Thyroid gland (tissue), 4 donors: Measurements from ENCODE around the gene GAS6. TPM values are rescaled to one million over a fixed set of nuclear protein-coding genes. Genes with fewer than 3 reads are reported as not detected.

ENCODE experiments used
- DNase-seq, 2 donors: peaks; one replicate each; pipeline ENCODE4 v3.0.0-alpha.2; 2019
- H3K27ac ChIP-seq, 3 donors: fragments of 200-600 bp; sonication (generic); 1 replicate in 2 of 3; 2 replicates in 1 of 3; pipeline ENCODE4 v1.5.1; 2016 to 2019; ENCODE audit warnings: mild to moderate bottlenecking in 1 of 3, moderate library complexity in 1 of 3
- H3K27me3 ChIP-seq: fragments of 200-600 bp; sonication (generic); one replicate; pipeline ENCODE4 v1.5.1; 2019
- H3K36me3 ChIP-seq, 2 donors: fragments of 200-600 bp; sonication (generic); one replicate each; pipeline ENCODE4 v1.5.1; 2016 to 2019
- H3K4me1 ChIP-seq, 2 donors: fragments of 200-600 bp; sonication (generic); one replicate each; pipeline ENCODE4 v1.5.1; 2017 to 2019
- H3K4me3 ChIP-seq, 3 donors: fragments of 200-600 bp; sonication (generic); replicated peaks in 1 of 3; 1 replicate in 2 of 3; 2 replicates in 1 of 3; pipeline ENCODE4 v1.5.1; 2016; ENCODE audit warnings: mild to moderate bottlenecking in 1 of 3
- H3K9me3 ChIP-seq: fragments of 200-600 bp; sonication (generic); one replicate; pipeline ENCODE4 v1.5.1; 2017
- CTCF ChIP-seq, 6 experiments: fragments of 200-600 bp in 3 of 6; fragments of 450-650 bp in 3 of 6; sonication (generic) in 3 of 6; IDR thresholded peaks; one replicate each; pipeline ENCODE4 v1.5.1; 2016 to 2019; ENCODE audit warnings: antibody characterized with exemption in 6 of 6, mild to moderate bottlenecking in 2 of 6, inconsistent platforms in 1 of 6, moderate library complexity in 1 of 6
- POLR2A ChIP-seq, 2 donors: fragments of 450-650 bp; IDR thresholded peaks; one replicate each; pipeline ENCODE4 v1.6.1; 2017; ENCODE audit warnings: antibody characterized with exemption in 2 of 2, mild to moderate bottlenecking in 2 of 2, moderate library complexity in 1 of 2
- WGBS, 2 donors: methylation state at CpG; one replicate each; pipeline ENCODE4 v1.1.5; 2017; 5-methylcytosine and 5-hydroxymethylcytosine counted together
- intact Hi-C: fragments of 100-400 bp; cut with DNase I; formaldehyde crosslinking; loops from one replicate; pipeline ENCODE4 v1.15.1; 2023
- total RNA-seq, 4 donors: library from RNA; depleted of rRNA; stranded (reverse); fragments of >200 nt; gene quantifications; one replicate each; pipeline ENCODE4 v1.2.3, GENCODE V29; 2016

The GAS6 gene
- total RNA-seq, 4 donors from 2014 or later, result 145 to 197 (median 173) TPM

GRCh38 chr13:113808058-113808834, 55.6 kb downstream of the GAS6 start:
- H3K4me3 ChIP-seq, result no peak overlapping the region
- TF ChIP-seq POLR2A (IDR thresholded peaks at IDR 0.05) (no peak), CTCF (IDR thresholded peaks at IDR 0.05) (no peak)
- no peaks in the 10 kb centered on the region for H3K27me3 ChIP-seq
- no peak for DNase-seq
- 85 to 88% methylated on average over 12 of the region's 12 CpGs for whole genome bisulfite sequencing, 2 donors
- intact Hi-C loops, result no loop called here
- no peaks in the 10 kb centered on the region for H3K9me3 ChIP-seq
- no peaks in the 10 kb centered on the region for H3K4me1 ChIP-seq
- no peaks in the 10 kb centered on the region for H3K36me3 ChIP-seq
- H3K27ac ChIP-seq, result no peak overlapping the region

GRCh38 chr13:113806526-113806925, 57.4 kb downstream of the GAS6 start:
- H3K9me3 ChIP-seq, result no peaks in the 10 kb centered on the region
- TF ChIP-seq POLR2A (IDR thresholded peaks at IDR 0.05) (no peak), CTCF (IDR thresholded peaks at IDR 0.05) (no peak)
- no peaks in the 10 kb centered on the region for H3K36me3 ChIP-seq
- no peak for DNase-seq
- no peaks in the 10 kb centered on the region for H3K27me3 ChIP-seq
- H3K4me3 ChIP-seq, result no peak overlapping the region
- no peak overlapping the region for H3K27ac ChIP-seq
- H3K4me1 ChIP-seq, result peaks cover 0 to 6% of the 10 kb centered on the region in 2 donors
- WGBS, 2 donors, result 81 to 89% methylated on average over 4 to 9 of the region's 13 CpGs
- intact Hi-C loops, result no loop called here

- DNase-seq, result no peak
- WGBS, 2 donors, result 90 to 97% methylated on average over 7 to 11 of the region's 11 CpGs
- Histone ChIP-seq H3K36me3 (no peaks in the 10 kb centered on the region), H3K27ac (no peak overlapping the region), H3K9me3 (no peaks in the 10 kb centered on the region), H3K4me1 (peaks cover 0 to 6% of the 10 kb centered on the region in 2 donors), H3K27me3 (no peaks in the 10 kb centered on the region), H3K4me3 (no peak overlapping the region)
- TF ChIP-seq POLR2A (IDR thresholded peaks at IDR 0.05), result no peak
- no peak for TF ChIP-seq CTCF (IDR thresholded peaks at IDR 0.05)
- intact Hi-C loops, result no loop called here
Observed at GRCh38 chr13:113806104-113806471, 57.8 kb downstream of the GAS6 start.

GRCh38 chr13:113805431-113806103, 58.3 kb downstream of the GAS6 start:
- H3K27me3 ChIP-seq, result no peaks in the 10 kb centered on the region
- no peak overlapping the region for H3K4me3 ChIP-seq
- H3K9me3 ChIP-seq, result no peaks in the 10 kb centered on the region
- intact Hi-C loops, result no loop called here
- H3K36me3 ChIP-seq, result no peaks in the 10 kb centered on the region
- H3K4me1 ChIP-seq, result peaks cover 0 to 6% of the 10 kb centered on the region in 2 donors
- no peak overlapping the region for H3K27ac ChIP-seq
- DNase-seq, result no peak
- WGBS, 2 donors, result 90 to 92% methylated on average over 10 to 24 of the region's 27 CpGs
- TF ChIP-seq POLR2A (IDR thresholded peaks at IDR 0.05) (no peak), CTCF (IDR thresholded peaks at IDR 0.05) (no peak)
